GM23248 (cell line): Measurements from ENCODE around the gene SAMD15.

ENCODE experiments used
- EZH2 ChIP-seq: fragments of 200-600 bp; sonication (generic); IDR thresholded peaks from 2 replicates; pipeline ENCODE4 v1.6.1; 2018; ENCODE audit warnings: antibody characterized with exemption, mild to moderate bottlenecking; ENCODE audit not compliant: insufficient read depth, poor library complexity, severe bottlenecking
- EZH2phosphoT487 ChIP-seq: fragments of 200-600 bp; sonication (generic); IDR thresholded peaks from 2 replicates; pipeline ENCODE4 v1.6.1; 2018; ENCODE audit warnings: antibody characterized with exemption, moderate library complexity, mild to moderate bottlenecking, low read depth; ENCODE audit not compliant: insufficient read depth

- no peak for TF ChIP-seq EZH2
- TF ChIP-seq EZH2phosphoT487 = no peak
Observed at GRCh38 chr14:77344377-77344996, 32.7 kb upstream of the SAMD15 start.
